ENCODE measurements around the gene SHISA2.

SHISA2 gene

DNA sequence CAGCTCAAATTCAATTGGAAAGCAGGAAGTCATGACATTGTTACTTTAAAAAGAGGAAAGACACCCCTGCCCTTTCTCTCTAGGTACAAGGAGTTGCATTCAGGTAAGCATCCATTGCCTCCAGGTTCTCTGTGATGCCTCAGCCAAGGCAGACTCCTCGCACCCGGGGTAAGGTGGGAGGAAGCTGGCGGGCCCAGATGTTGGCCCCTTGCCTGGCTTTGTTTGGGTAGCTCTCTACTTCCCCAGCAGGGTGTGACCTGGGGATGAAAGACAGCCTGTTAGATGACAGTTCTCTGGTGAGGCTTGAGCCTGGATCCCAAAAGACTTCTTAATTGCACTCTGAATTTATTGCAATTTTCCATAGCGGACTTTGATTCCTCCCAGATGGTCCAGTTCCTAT lies 25.6 kb downstream of the SHISA2 start:
- TF ChIP-seq GATA3 (IDR thresholded peaks at IDR 0.05; ENCODE audit: low read depth, low read length): no peak
- TF ChIP-seq GATA2 (IDR thresholded peaks at IDR 0.05; ENCODE audit: low read depth, low read length): no peak

DNA sequence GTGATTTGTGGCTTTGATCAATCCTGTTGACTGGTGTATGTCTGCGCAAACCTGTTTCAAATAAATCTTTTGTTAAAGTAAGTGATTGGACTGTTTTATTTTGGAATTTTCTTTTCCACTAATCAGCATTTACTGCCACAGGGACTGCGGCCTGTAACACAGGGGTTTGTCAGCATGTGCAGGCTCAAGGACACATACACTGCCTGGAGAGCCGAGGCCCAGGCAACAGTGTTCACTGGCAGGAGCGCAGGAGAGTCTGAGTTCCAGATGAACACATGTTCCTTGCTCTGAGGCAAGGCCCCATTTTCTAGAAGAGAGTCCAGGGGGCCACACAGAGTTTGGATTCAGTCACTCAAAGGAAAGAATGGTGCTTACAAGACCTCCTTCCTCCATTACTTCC lies 26.0 kb downstream of the SHISA2 start:
- TF ChIP-seq GATA3 (IDR thresholded peaks at IDR 0.05; ENCODE audit: low read depth, low read length): no peak
- TF ChIP-seq GATA2 (IDR thresholded peaks at IDR 0.05; ENCODE audit: low read depth, low read length): no peak

DNA sequence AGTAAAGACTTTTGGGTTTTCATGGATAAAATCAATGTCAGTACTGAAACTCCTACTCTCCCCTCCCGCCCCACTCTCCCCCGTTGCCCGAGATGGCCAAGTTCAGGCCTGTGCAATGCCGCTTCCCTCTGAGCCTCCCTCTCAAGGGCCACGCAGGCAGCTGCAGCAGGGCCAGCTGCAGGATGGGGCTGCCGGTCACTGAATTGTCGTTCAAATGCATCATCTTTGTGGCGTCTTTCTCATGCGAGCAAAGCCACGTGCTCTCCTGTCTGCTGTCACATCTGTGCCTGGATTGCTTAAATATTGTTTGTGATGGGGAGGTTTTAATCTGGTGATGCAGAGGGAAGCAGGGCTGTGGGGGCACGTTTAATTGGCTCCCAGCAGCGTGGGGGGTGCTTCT lies 26.6 kb downstream of the SHISA2 start:
- no peak for TF ChIP-seq GATA2 (IDR thresholded peaks at IDR 0.05; ENCODE audit: low read depth, low read length)
- TF ChIP-seq GATA3 (IDR thresholded peaks at IDR 0.05; ENCODE audit: low read depth, low read length): no peak

DNA sequence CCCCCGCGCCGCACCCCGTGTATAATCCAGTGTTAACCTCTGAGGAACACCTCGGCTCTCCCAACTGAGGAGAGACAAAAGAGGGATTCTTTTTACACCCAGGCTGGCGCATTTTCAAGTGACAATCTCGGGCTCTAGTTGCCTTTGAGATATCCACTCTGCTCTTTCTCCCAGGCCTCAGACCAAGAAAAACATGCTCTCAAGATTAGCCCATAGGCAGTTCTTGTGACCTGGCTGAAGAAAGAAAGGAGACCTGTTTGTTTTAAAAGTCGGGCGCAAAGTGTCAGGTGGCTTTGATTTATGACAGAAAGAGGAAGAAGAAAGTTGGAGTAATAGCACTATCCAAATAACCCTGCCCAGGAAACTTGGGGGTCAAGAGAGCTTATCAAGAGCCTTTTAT lies 27.3 kb downstream of the SHISA2 start:
- no peak for TF ChIP-seq GATA3 (IDR thresholded peaks at IDR 0.05; ENCODE audit: low read depth, low read length)
- no peak for TF ChIP-seq GATA2 (IDR thresholded peaks at IDR 0.05; ENCODE audit: low read depth, low read length)

DNA sequence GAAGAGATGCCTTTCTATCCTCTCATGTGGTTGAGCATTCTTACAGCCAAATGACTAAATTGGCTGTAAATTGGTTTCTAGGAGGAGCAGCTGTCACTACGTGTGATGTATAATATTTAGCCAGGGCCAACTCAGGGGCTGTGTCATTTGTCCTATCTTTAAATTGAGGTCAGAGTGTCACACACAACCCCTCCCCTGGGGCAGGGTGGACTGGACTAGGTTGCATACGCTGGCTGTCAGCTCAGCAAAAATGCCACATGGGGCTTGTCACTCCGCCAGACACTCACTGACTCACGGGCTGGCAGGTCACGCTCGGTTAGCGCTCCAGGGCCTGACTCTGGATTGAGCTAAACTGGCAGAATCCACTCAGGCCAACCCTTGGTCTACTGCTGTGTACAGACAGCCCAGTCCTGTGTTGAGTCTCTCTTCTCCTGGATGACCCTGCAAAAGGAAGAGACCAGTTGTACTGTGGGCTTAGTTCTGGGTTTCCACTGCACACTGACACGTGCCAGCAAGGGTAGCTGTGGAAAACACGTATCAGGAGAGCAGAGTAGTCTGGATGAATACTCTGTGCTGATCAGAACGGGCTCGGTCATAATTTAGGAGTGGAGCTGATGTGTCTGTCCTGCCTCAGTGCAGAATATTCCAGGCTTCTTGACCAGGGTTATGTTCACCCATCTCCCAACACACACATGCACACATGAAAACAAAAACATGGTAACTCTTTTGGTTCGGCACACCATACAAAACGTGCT lies 29.1 kb downstream of the SHISA2 start:
- TF ChIP-seq GATA3 (IDR thresholded peaks at IDR 0.05; ENCODE audit: low read depth, low read length) (no peak), GATA2 (IDR thresholded peaks at IDR 0.05; ENCODE audit: low read depth, low read length) (peak; percentile 21; the same call in 1 of the 2 replicates)

DNA sequence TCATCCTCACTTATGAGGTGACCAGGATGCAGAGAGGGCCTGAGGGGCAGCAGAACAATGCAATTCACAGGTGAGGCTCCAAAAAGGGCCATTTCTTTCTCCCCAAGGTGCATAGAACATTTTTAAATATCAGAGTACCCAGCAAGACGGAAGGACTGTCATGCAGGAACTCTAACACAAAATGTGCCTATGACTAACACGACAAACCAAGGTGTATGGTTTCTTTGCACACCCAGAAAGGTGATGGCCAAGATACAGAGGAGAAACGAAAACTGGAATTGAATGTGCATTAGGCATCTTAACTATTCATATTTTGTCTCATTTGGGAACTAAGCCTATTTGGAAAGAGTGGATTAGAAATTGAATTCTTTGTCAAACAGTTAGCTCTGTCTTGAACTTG lies 29.9 kb downstream of the SHISA2 start:
- TF ChIP-seq GATA2 (IDR thresholded peaks at IDR 0.05; ENCODE audit: low read depth, low read length) (no peak), GATA3 (IDR thresholded peaks at IDR 0.05; ENCODE audit: low read depth, low read length) (no peak)

DNA sequence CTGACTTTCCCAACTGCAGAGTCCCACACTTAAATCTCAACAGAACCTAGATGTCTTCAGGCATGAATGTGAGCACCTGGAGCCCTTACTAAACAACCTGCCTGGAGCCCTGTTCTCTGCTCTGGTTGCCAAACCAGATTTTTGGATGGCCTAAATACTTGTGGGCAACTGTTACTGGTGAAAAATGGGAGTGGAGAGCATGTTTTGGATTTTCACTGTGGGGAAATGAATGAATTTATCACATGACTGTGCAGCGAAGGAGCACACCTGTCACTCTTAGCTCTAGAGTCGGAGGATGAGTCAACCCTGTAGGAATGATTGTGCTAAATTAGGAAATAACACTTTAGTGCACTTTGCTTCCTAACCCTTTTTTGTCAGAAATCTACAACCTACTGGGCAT lies 30.3 kb downstream of the SHISA2 start:
- TF ChIP-seq GATA3 (IDR thresholded peaks at IDR 0.05; ENCODE audit: low read depth, low read length) (no peak), GATA2 (IDR thresholded peaks at IDR 0.05; ENCODE audit: low read depth, low read length) (no peak)

DNA sequence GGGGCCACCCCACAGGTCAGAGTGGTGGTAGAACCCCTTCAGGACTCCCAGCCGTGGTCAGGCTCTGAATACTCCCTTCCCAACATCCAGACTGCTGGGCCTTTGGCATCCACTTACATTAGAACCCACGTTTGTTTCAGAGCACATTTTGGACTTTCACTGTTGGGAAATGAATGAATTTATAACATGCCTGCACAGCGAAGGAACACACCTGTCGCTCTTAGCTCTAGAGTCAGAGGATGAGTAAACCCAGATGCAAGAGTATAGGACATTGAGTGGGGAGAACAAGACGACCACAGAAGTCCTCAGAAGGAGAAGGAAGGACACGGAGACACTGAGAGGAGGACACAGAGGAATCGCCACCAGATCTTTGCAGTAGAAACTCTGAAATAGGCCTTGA lies 30.9 kb downstream of the SHISA2 start:
- TF ChIP-seq GATA3 (IDR thresholded peaks at IDR 0.05; ENCODE audit: low read depth, low read length) (no peak), GATA2 (IDR thresholded peaks at IDR 0.05; ENCODE audit: low read depth, low read length) (no peak)

DNA sequence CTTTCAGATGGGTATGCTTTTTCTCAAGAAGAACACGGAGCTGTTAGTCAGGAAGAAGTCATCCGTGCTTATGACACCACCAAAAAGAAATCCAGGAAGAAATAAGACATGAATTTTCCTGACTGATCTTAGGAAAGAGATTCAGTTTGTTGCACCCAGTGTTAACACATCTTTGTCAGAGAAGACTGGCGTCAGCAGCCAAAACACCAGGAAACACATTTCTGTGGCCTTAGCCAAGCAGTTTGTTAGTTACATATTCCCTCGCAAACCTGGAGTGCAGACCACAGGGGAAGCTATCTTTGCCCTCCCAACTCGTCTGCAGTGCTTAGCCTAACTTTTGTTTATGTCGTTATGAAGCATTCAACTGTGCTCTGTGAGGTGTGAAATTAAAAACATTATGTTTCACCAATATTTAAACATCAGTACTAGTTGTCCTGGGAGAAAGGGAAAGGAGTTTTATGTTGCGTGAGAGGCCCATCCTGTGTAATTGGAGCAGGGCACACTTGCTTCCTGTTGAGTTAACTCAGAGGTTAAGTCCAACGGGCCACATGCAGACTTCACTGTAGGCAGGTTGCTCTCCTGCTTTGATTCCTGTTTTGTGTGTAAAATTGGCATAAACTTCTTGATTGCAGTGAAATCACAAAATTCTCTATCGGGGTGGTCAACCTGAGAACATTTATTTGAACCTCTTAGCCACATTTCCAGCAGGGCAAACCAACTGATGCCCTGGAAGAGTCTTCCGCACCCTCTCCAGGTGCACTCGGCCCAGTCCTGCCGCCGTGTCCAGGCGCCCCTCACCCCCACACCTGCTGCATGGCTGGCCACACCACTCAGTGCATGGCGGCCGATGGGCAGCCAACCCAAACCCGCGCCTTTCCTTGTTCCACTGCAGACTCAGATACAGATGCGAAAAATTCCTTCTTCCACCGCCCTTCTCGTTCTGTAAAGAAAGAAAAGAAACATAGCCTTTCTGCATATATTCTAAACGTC lies 31.6 kb downstream of the SHISA2 start:
- TF ChIP-seq GATA2 (IDR thresholded peaks at IDR 0.05; ENCODE audit: low read depth, low read length) (no peak), GATA3 (IDR thresholded peaks at IDR 0.05; ENCODE audit: low read depth, low read length) (no peak)

DNA sequence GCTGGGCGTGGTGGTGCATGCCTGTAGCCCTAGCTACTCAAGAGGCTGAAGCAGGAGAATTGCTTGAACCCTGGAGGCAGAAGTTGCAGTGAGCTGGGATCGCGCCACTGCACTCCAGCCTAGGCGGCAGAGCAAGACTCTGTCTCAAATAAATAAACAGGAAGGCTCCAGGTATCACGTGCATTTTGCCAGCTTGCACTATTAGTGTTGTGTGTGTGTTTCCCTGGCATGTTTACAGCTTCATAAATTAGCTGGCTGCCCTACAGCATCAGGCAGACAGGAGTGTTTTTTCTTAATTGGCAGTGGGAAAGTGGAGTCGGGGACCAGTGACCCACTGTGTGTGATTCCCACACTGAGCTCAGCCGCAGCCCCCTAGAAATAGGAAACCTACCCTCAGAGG lies 32.6 kb downstream of the SHISA2 start:
- TF ChIP-seq GATA3 (IDR thresholded peaks at IDR 0.05; ENCODE audit: low read depth, low read length) (no peak), GATA2 (IDR thresholded peaks at IDR 0.05; ENCODE audit: low read depth, low read length) (no peak)

DNA sequence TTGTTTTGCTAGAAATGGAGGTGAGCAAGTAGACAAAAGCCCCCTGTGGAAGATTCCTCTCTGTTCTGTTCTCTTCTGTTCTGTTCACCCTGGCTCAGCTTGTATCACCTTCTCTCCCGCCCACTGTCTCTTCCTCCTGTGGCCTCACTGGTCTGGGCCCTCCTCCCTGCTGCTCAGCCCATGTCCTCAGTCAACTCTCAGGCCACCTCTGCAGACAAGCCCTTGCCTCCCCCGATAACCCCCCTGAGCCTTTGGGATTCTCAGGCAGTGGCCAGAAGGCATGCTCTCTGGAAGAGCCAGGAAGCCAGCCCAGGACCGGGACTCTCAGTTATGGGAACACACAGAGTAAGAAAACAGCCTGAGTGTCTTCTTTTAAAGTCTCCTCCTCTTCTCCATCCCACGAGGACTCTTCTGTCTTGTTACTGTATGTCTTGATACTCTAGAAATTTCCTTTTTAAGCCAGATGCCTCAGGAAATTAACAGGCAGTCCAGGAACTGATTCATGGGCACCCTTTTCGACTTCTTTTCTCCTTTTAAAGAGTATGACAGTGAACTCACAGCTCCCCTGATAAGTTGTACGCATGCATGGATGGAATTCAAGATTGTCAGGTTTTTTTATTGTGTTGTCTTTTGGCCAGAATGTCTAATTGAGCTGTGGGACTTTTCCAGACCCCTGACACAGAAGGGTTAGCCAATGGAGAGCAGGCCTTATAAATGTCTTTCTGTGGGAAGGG lies 33.7 kb downstream of the SHISA2 start:
- no peak for TF ChIP-seq GATA2 (IDR thresholded peaks at IDR 0.05; ENCODE audit: low read depth, low read length)

DNA sequence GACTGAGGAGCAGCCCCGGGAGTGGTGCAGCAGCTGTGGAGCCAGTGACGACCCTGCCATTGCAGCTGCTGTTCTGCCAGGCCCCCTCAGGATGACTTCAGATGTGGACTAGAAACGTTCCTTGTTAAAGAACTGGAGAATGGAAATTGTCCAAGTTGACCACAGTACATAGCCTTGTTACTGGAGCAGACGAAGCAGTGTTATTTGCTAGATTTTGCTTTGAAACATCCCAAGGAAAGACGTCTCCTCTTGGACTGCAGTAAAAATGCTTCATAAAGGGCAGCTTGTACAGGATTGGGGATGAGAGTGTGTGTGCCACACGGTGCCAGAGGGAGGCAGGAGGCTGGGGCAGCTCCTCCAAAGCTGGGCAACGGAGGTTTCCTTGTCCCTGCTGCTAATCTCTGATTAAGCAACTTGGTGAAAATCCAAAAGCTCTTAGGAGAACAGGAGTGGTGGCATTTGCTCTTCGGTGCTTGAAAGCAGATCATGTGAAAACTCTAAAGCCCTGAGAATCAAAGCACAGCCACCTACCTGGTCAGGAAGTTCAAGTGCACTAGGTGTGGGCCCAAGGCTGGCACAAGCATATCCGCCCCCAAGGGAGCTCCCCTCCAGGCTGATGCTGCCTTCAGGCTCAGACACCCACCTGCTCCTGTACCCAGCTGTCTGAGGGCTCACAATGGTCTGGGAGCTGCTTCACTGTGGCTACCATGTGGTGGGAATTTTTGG lies 34.5 kb downstream of the SHISA2 start:
- no peak for TF ChIP-seq GATA2 (IDR thresholded peaks at IDR 0.05; ENCODE audit: low read depth, low read length)
- no peak for TF ChIP-seq GATA3 (IDR thresholded peaks at IDR 0.05; ENCODE audit: low read depth, low read length)

DNA sequence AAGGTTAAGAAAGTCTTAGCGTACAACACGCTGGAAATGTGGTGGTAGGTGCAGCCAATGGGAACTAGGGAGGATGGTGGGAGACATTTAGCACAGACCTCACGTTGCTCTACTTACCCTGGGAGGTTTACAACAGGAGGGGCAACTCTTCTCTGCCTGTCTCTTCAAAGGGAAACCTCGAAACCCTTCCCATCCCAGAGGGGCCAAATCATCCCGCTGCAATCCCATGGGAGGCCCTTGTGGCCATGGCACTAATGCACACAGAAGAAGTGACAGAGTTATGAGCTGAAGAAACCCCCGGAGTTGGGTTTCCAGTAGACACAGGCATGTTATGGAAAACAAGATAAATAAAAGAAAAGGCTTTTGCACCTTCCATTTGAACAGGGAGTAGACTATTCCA lies 35.6 kb downstream of the SHISA2 start:
- TF ChIP-seq GATA2 (IDR thresholded peaks at IDR 0.05; ENCODE audit: low read depth, low read length) (no peak), GATA3 (IDR thresholded peaks at IDR 0.05; ENCODE audit: low read depth, low read length) (no peak)
